ENCODE measurements around the gene PER1.

The PER1 gene

GRCh38 chr17:8164815-8165131 lies 12.6 kb upstream of the PER1 start:
- DNase-seq, result no peak

- DNase-seq, result peak; percentile 96
Measured at GRCh38 chr17:8163978-8164814, 12.0 kb upstream of the PER1 start.

GRCh38 chr17:8162997-8163977 lies 11.1 kb upstream of the PER1 start:
- DNase-seq, result peak; percentile 90

GRCh38 chr17:8162233-8162996 lies 10.2 kb upstream of the PER1 start, which contains the start of gene VAMP2:
VAMP2 (minus strand) TSS chr17:8162948; CDS start chr17:8162879, 69 bp downstream.
- DNase-seq, result peak; percentile 77

- DNase-seq, result no peak
Measured at GRCh38 chr17:8161289-8162232, 9.4 kb upstream of the PER1 start.

- no peak for DNase-seq
Measured at GRCh38 chr17:8160741-8161221, 8.6 kb upstream of the PER1 start.

GRCh38 chr17:8160224-8160577 lies 8.0 kb upstream of the PER1 start:
- DNase-seq, result no peak

- no peak for DNase-seq
Measured at GRCh38 chr17:8159459-8160223, 7.4 kb upstream of the PER1 start.

- no peak for DNase-seq
Measured at GRCh38 chr17:8159032-8159400, 6.8 kb upstream of the PER1 start.

- peak; percentile 96 for DNase-seq
Measured at GRCh38 chr17:8158267-8159031, 6.2 kb upstream of the PER1 start.

GRCh38 chr17:8156246-8156992 lies 4.2 kb upstream of the PER1 start:
- peak; percentile 100 for DNase-seq

- no peak for DNase-seq
Measured at GRCh38 chr17:8155996-8156245, 3.7 kb upstream of the PER1 start.

GRCh38 chr17:8155231-8155995 lies 3.2 kb upstream of the PER1 start:
- no peak for DNase-seq

GRCh38 chr17:8154608-8155155 lies 2.5 kb upstream of the PER1 start:
- DNase-seq, result no peak

GRCh38 chr17:8153957-8154607 lies 1.9 kb upstream of the PER1 start:
- peak; percentile 99 for DNase-seq

- DNase-seq, result peak; percentile 91
Measured at GRCh38 chr17:8153525-8153956, 1.3 kb upstream of the PER1 start.

GRCh38 chr17:8153031-8153451 lies 837 bp upstream of the PER1 start:
- DNase-seq, result peak; percentile 65

- DNase-seq, result peak; percentile 60
Measured at GRCh38 chr17:8151641-8152111, 528 bp downstream of the PER1 start.
